ENCODE results near the gene PAX1. TPM values are rescaled to one million over a fixed set of nuclear protein-coding genes. Genes with fewer than 3 reads are reported as not detected.

Gene PAX1
- total and polyA plus RNA-seq, 4 donors: not detected

- Histone ChIP-seq H3K4me3 (ENCODE audit: low read depth in 1 of 3, low read length in 3 of 3) (no peak overlapping the region), H3K9me3 (ENCODE audit: control insufficient read depth in 4 of 4, low read length in 3 of 4) (no peaks in the 10 kb centered on the region), H3K9ac (ENCODE audit: low read depth in 1 of 2, low read length in 2 of 2) (no peak overlapping the region), H3K36me3 (ENCODE audit: control insufficient read depth in 4 of 4, insufficient read depth in 3 of 4, low read depth in 1 of 4, low read length in 3 of 4) (no peaks in the 10 kb centered on the region), H3K4me1 (ENCODE audit: control insufficient read depth in 4 of 4, insufficient read depth in 4 of 4, low read length in 3 of 4) (peaks cover 0 to 5% (median under 1%) of the 10 kb centered on the region in 4 donors), H3K27ac (ENCODE audit: low read depth in 1 of 2, low read length in 2 of 2) (no peak overlapping the region), H3K27me3 (ENCODE audit: control insufficient read depth in 4 of 4, insufficient read depth in 4 of 4, low read length in 3 of 4) (peaks cover 0 to 21% (median 5%) of the 10 kb centered on the region in 4 donors)
- 7% methylated on average over 4 of the region's 4 CpGs for WGBS
- TF ChIP-seq CTCF (IDR thresholded peaks at IDR 0.05; ENCODE audit: low read depth, low read length, missing input control) (peak; percentile 70), RXRA (IDR thresholded peaks at IDR 0.05) (no peak), RAD21 (IDR thresholded peaks at IDR 0.05) (peak; percentile 45 to 68)
- DNase-seq (ENCODE audit: low spot score): peak; percentile 48
These were observed 14.2 kb downstream of the PAX1 start for GRCh38 chr20:21719592-21720214.

- Histone ChIP-seq H3K36me3 (ENCODE audit: control insufficient read depth in 4 of 4, insufficient read depth in 3 of 4, low read depth in 1 of 4, low read length in 3 of 4) (no peaks in the 10 kb centered on the region), H3K27me3 (ENCODE audit: control insufficient read depth in 4 of 4, insufficient read depth in 4 of 4, low read length in 3 of 4) (no peaks in the 10 kb centered on the region), H3K9ac (ENCODE audit: low read depth in 1 of 2, low read length in 2 of 2) (no peak overlapping the region), H3K4me1 (ENCODE audit: control insufficient read depth in 4 of 4, insufficient read depth in 4 of 4, low read length in 3 of 4) (no peaks in the 10 kb centered on the region), H3K4me3 (ENCODE audit: low read depth in 1 of 3, low read length in 3 of 3) (no peak overlapping the region), H3K9me3 (ENCODE audit: control insufficient read depth in 4 of 4, low read length in 3 of 4) (no peaks in the 10 kb centered on the region), H3K27ac (ENCODE audit: low read depth in 1 of 2, low read length in 2 of 2) (no peak overlapping the region)
- DNase-seq (ENCODE audit: low spot score): no peak
- no peak for TF ChIP-seq ZBTB33 (IDR thresholded peaks at IDR 0.05)
- 43% methylated on average over 2 of the region's 2 CpGs for WGBS
These were observed 20.4 kb downstream of the PAX1 start for GRCh38 chr20:21725892-21726291.

- Histone ChIP-seq H3K9ac (ENCODE audit: low read depth in 1 of 2, low read length in 2 of 2) (no peak overlapping the region), H3K4me1 (ENCODE audit: control insufficient read depth in 4 of 4, insufficient read depth in 4 of 4, low read length in 3 of 4) (no peaks in the 10 kb centered on the region), H3K27me3 (ENCODE audit: control insufficient read depth in 4 of 4, insufficient read depth in 4 of 4, low read length in 3 of 4) (no peaks in the 10 kb centered on the region), H3K36me3 (ENCODE audit: control insufficient read depth in 4 of 4, insufficient read depth in 3 of 4, low read depth in 1 of 4, low read length in 3 of 4) (no peaks in the 10 kb centered on the region), H3K4me3 (ENCODE audit: low read depth in 1 of 3, low read length in 3 of 3) (no peak overlapping the region), H3K27ac (ENCODE audit: low read depth in 1 of 2, low read length in 2 of 2) (no peak overlapping the region), H3K9me3 (ENCODE audit: control insufficient read depth in 4 of 4, low read length in 3 of 4) (no peaks in the 10 kb centered on the region)
- 91% methylated on average over 15 of the region's 15 CpGs for WGBS
- DNase-seq (ENCODE audit: low spot score): no peak
- TF ChIP-seq EGR1 (IDR thresholded peaks at IDR 0.05; ENCODE audit: low read depth in 2 of 2) (no peak), HNF4G (IDR thresholded peaks at IDR 0.05) (no peak), REST (IDR thresholded peaks at IDR 0.05) (no peak), MAX (IDR thresholded peaks at IDR 0.05) (no peak), YY1 (IDR thresholded peaks at IDR 0.05) (no peak), ATF3 (IDR thresholded peaks at IDR 0.05) (no peak), GABPA (IDR thresholded peaks at IDR 0.05 in 1 of 2, conservative IDR thresholded peaks at IDR 0.05 in 1 of 2) (no peak), FOXA2 (IDR thresholded peaks at IDR 0.05) (no peak)
These were observed 23.9 kb downstream of the PAX1 start for GRCh38 chr20:21729316-21729715.

All from liver (tissue), 9 donors.